Lung (tissue), 12 donors: ENCODE data around the gene SGSH. TPM values are rescaled to one million over a fixed set of nuclear protein-coding genes. Genes with fewer than 3 reads are reported as not detected.
"Not testable (repeated sequence)": the region's sequence is repeated elsewhere in the genome, so short reads cannot be mapped to it uniquely, and the experiment has no call there.

Source experiments
- ATAC-seq: fragments of 200-7000 bp; cut with Tn5 transposase; one replicate; pipeline ENCODE4 v1.9.1; 2020; ENCODE audit warnings: moderate number of reproducible peaks; ENCODE audit not compliant: insufficient read depth, low FRiP score
- DNase-seq, 3 donors: peaks; one replicate each; pipeline ENCODE4 v3.0.0-alpha.2; 2013 to 2017
- H3K27ac ChIP-seq, 2 donors: one replicate each; pipeline ENCODE4 v1.5.1; 2013; ENCODE audit warnings: mild to moderate bottlenecking in 2 of 2, moderate library complexity in 2 of 2, control low read depth in 1 of 2, inconsistent platforms in 1 of 2, low read depth in 1 of 2, low read length in 1 of 2
- H3K27me3 ChIP-seq, 3 donors: one replicate each; pipeline ENCODE4 v1.5.1; 2013; ENCODE audit warnings: low read length in 2 of 3; ENCODE audit not compliant: control insufficient read depth in 3 of 3, insufficient read depth in 3 of 3
- H3K36me3 ChIP-seq, 4 donors: one replicate each; pipeline ENCODE4 v1.5.1; 2013; ENCODE audit warnings: low read length in 4 of 4, mild to moderate bottlenecking in 1 of 4, moderate library complexity in 1 of 4; ENCODE audit not compliant: control insufficient read depth in 4 of 4, insufficient read depth in 4 of 4
- H3K4me1 ChIP-seq, 5 donors: one replicate each; pipeline ENCODE4 v1.5.1; 2013; ENCODE audit warnings: low read length in 5 of 5, mild to moderate bottlenecking in 2 of 5, moderate library complexity in 1 of 5; ENCODE audit not compliant: control insufficient read depth in 5 of 5, insufficient read depth in 5 of 5
- H3K4me3 ChIP-seq: one replicate; pipeline ENCODE4 v1.5.1; 2013; ENCODE audit warnings: mild to moderate bottlenecking, control low read depth, moderate library complexity
- H3K9ac ChIP-seq, 2 donors: one replicate each; pipeline ENCODE4 v1.5.1; 2013; ENCODE audit warnings: low read length in 2 of 2, control low read depth in 1 of 2; ENCODE audit not compliant: insufficient read depth in 1 of 2
- H3K9me3 ChIP-seq, 4 donors: one replicate each; pipeline ENCODE4 v1.5.1; 2013; ENCODE audit warnings: low read length in 3 of 4, mild to moderate bottlenecking in 1 of 4, moderate library complexity in 1 of 4; ENCODE audit not compliant: control insufficient read depth in 4 of 4, insufficient read depth in 3 of 4
- CTCF ChIP-seq: IDR thresholded peaks from 2 replicates; pipeline ENCODE4 v1.5.1; 2012; ENCODE audit warnings: mild to moderate bottlenecking; ENCODE audit errors: control extremely low read depth, extremely low read depth
- WGBS, 2 donors: extraction: QIAGEN DNeasy Blood & Tissue Kit; methylation state at CpG; one replicate each; pipeline ENCODE4 v1.1.7; 2013; 5-methylcytosine and 5-hydroxymethylcytosine counted together
- polyA plus RNA-seq, 2 donors: library from polyadenylated mRNA; stranded (reverse); fragments of 200-250 nt; gene quantifications; one replicate each; pipeline ENCODE4 v1.2.1, GENCODE V29; 2013
- total RNA-seq, 2 donors: library from RNA; depleted of rRNA in 1 of 2; stranded (reverse); fragments of >200 nt in 1 of 2; gene quantifications; one replicate each; pipeline ENCODE4 v1.2.1, GENCODE V29; 2014 to 2021
- donor health status: control.
- donor health status: control.
- donor health status: Bipolar disorder and iron deficiency.
- donor health status: healthy.
- donor health status: DM: yes; HTN: yes; CAD: no.

Gene SGSH
- total and polyA plus RNA-seq, 4 donors, result 27.5 to 75.1 (median 54.1) TPM

GRCh38 chr17:80260069-80260535 lies 40.0 kb upstream of the SGSH start:
- Histone ChIP-seq H3K27me3 (no peaks in the 10 kb centered on the region), H3K36me3 (no peaks in the 10 kb centered on the region), H3K4me3 (peak overlapping the region; percentile 52), H3K27ac (peak overlapping the region; percentile 94 to 96), H3K9me3 (no peaks in the 10 kb centered on the region), H3K9ac (peak overlapping the region in 1 of 2 donors; percentile 58), H3K4me1 (peaks cover 3 to 33% (median 20%) of the 10 kb centered on the region in 5 donors)
- DNase-seq (peak; percentile 80 to 82 (median 82)), ATAC-seq (peak; percentile 78)
- TF ChIP-seq CTCF, result no peak
- 1 to 2% methylated on average over 26 to 63 of the region's 63 CpGs for WGBS, 2 donors

GRCh38 chr17:80259457-80260068 lies 39.4 kb upstream of the SGSH start:
- Histone ChIP-seq H3K4me3 (peak overlapping the region; percentile 52), H3K36me3 (no peaks in the 10 kb centered on the region), H3K9me3 (no peaks in the 10 kb centered on the region), H3K4me1 (peaks cover 3 to 33% (median 20%) of the 10 kb centered on the region in 5 donors), H3K27me3 (no peaks in the 10 kb centered on the region), H3K9ac (peak overlapping the region in 1 of 2 donors; percentile 58), H3K27ac (peak overlapping the region; percentile 94 to 96)
- no peak for ATAC-seq
- 29 to 64% methylated on average over 18 of the region's 18 CpGs for WGBS, 2 donors
- no peak for DNase-seq
- TF ChIP-seq CTCF, result no peak

- H3K4me1 ChIP-seq, result peaks cover 3 to 20% (median 11%) of the 10 kb centered on the region in 5 donors
- H3K27ac ChIP-seq, result not testable (repeated sequence)
- 87 to 90% methylated on average over 2 of the region's 2 CpGs for WGBS, 2 donors
Observed at GRCh38 chr17:80258296-80258695, 38.2 kb upstream of the SGSH start.

GRCh38 chr17:80257716-80258213 lies 37.6 kb upstream of the SGSH start:
- H3K4me3 ChIP-seq, result no peak overlapping the region
- H3K27ac ChIP-seq, result no peak overlapping the region
- WGBS, 2 donors, result 87% methylated on average over 14 of the region's 14 CpGs
- H3K27me3 ChIP-seq, result no peaks in the 10 kb centered on the region
- TF ChIP-seq CTCF, result no peak
- no peak for ATAC-seq
- peaks cover 0 to under 1% (median 0%) of the 10 kb centered on the region in 4 donors for H3K36me3 ChIP-seq
- H3K9ac ChIP-seq, result no peak overlapping the region
- DNase-seq, result no peak
- no peaks in the 10 kb centered on the region for H3K9me3 ChIP-seq
- H3K4me1 ChIP-seq, result peaks cover 3 to 15% (median 9%) of the 10 kb centered on the region in 5 donors

More at GRCh38 chr17:80258296-80258695, 38.2 kb upstream of the SGSH start:
- ATAC-seq, DNase-seq, H3K27me3 ChIP-seq, H3K9ac ChIP-seq, H3K36me3 ChIP-seq, H3K4me3 ChIP-seq, H3K9me3 ChIP-seq: not testable (repeated sequence)
